GM12872 (cell line): ENCODE results near the gene SLC9A9.

Experiments used
- TF ChIP-seq, protein P1 (sequence below): IDR thresholded peaks from 3 replicates; pipeline ENCODE4 v1.5.1; 2011; ENCODE audit warnings: low read depth, mild to moderate bottlenecking, low read length, moderate library complexity; ENCODE audit not compliant: insufficient read depth

The SLC9A9 gene

DNA sequence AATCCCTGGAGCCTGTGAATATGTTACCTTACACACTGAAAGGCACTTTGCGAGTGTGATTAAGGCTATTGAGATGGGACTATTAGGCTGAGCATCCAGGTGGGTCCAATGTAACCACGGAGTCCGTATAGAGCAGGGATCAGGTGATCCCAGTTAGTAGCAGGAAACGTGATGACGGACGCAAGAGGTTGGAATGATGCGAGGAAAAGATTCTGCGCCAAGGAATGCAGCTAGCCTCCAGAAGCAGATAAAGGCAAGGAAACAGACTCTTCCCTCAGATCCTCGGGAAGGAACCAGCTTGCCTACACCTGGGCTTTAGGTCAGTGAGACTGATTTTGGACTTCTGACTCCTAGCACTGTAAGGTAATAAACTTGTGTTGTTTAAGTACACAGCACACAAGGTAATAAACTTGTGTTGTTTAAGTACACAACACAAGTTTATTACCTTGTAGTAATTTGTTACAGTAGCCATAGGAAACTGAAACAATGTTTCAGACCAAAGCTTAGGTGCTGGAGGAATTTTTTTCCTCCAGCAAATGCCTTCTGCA, 603.7 kb downstream of the SLC9A9 start:
- TF ChIP-seq, protein P1, sequence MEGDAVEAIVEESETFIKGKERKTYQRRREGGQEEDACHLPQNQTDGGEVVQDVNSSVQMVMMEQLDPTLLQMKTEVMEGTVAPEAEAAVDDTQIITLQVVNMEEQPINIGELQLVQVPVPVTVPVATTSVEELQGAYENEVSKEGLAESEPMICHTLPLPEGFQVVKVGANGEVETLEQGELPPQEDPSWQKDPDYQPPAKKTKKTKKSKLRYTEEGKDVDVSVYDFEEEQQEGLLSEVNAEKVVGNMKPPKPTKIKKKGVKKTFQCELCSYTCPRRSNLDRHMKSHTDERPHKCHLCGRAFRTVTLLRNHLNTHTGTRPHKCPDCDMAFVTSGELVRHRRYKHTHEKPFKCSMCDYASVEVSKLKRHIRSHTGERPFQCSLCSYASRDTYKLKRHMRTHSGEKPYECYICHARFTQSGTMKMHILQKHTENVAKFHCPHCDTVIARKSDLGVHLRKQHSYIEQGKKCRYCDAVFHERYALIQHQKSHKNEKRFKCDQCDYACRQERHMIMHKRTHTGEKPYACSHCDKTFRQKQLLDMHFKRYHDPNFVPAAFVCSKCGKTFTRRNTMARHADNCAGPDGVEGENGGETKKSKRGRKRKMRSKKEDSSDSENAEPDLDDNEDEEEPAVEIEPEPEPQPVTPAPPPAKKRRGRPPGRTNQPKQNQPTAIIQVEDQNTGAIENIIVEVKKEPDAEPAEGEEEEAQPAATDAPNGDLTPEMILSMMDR = no peak

DNA sequence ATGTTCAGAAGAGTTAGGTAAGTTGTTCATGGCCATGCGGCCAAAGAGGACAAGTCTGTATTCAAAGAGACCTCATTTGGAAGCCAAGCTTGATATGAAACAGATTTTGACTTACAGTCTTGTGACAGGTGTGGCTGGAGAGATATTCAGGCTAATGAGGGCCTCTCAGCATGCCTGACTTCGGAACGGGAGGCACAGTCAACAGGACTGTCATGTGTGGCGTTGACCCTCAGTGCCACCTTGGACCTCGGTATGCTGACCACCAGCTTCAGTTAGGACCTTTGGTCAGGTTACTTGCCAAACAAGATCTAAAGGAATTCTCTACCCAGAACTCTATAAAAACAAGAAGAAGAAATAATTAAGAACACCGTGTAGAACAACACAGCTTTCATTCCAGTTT, 604.6 kb downstream of the SLC9A9 start:
- TF ChIP-seq, protein P1 = no peak

DNA sequence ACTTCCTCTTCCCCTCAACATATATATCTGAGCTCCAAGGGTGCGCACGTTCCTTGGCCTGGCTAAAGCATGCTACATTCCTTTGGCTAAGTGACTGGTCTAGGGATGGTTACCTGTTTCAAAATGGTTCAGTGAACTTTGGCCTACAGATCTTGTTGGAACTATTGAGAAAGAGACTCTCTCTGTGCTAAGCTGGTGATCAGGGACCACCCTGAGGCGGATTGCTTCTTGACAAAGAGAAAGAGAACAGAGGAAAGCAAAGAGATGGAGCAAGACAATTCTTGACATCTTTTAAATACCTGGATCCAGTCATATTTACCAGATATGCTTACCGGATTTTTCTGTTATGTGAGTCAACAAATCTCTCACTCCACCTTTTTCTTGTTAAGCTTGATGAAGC, 605.6 kb downstream of the SLC9A9 start:
- TF ChIP-seq, protein P1 = no peak

DNA sequence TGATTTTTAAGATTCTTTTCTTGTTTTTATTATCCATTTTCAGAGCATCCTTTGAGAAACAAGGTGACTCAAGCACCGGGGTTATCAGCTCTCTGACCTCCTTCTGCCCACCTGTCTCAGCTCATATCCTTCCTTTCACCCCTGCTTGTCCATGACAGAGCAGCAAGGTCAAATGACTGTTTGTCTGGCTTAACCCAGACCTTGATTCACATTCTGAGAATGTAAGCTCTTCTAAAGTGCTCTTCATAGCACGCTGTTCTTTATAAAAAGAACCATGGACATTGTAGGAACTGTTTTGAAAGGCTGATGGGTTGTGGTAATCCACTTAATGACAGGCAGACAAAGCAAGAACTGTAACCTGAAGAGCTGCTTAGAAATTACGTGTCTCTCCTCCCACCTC, 606.2 kb downstream of the SLC9A9 start:
- TF ChIP-seq, protein P1 = no peak

DNA sequence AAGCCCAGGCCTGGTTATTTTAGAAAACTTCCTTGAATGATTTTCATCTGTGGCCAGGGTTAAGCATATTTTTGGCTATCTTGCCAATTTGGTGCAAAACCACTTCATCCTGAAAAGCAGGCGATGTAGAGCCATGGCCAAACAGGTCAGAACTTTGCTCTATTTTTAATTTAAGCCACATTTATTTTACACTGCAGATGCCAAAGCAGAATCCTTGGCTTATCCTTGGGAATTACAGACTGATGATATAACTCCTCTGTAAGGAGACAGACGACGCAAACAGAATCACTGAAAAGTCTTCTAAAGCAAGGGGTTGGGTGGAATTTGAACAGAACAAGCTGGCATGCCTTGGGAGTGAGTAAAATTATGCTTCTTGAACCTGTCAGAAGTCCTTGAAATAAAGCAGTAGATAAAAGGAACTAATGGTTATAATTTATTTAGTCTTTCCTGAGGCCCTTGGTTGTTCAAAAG, 606.8 kb downstream of the SLC9A9 start:
- TF ChIP-seq, protein P1 = no peak

DNA sequence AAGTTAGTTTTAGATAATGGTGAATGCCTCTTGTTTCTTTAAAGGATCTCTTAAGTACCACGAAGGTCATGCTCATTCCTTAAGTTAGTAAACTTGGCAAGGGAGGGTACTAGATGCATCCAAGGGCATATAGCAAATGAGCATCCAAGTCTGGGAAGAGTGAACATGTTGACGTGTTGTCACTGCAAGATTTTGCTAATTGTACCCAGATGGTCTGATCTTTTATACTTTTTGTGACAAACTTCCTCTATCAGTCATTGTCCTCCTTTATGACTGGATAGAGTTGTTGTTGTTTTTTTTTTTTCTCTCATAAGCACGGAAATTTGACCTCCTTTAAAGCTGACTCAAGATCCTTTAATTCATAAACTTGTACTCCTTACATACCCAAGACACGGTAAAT, 607.4 kb downstream of the SLC9A9 start:
- TF ChIP-seq, protein P1 = no peak

DNA sequence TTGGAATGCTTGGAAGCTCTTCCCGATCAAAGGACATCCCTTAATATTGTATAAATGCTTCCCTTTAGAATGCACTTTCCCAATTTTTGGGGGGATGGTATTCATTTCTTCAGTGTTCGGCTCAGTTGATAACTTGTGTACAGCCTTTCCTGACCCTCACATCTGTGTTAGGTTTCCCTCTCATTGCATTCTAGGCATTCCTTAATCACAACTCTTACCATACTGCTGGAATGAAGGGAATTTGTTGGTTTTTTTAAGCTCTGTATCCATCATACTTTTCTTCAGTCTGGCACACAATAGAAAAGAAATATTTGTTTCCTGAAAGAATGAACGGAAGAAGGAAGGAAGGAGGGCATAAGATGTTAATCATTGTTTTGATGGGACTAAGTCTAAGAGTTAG, 609.2 kb downstream of the SLC9A9 start:
- TF ChIP-seq, protein P1 = no peak

DNA sequence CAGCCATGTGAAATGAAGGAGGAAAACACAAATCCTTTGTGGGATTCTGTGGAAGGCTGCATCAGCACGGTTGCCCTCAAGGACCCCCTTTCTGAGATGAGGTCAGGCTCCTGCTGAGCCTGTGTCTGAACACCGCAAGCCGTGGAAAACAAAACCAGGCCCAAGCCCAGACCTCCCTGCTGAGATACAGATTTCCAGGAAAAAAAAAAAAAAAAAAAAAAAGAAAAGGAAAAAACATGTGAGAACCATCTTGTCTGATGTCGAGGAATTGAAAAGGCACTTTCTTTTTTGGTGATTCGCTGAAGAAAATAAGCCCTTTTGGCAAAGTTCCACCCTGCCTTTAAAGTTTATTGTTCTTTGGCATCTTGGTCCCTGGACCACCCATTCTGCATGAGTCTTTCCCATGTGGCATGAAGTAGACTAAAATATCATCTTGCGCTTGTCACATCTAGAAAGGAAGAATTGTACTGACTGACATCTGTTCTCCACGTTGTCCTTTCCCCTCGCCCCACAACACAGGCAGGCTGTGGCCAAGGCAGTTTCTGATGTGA, 611.1 kb downstream of the SLC9A9 start:
- TF ChIP-seq, protein P1 = no peak
